BLaER1 (cell line): Measurements from ENCODE around the gene ZNF615.

Experiments used
- H3K27ac ChIP-seq: shearing (Covaris generic); formaldehyde crosslinking; 2 replicates; pipeline ENCODE4 v1.8.1; 2022
- H3K27me3 ChIP-seq: shearing (Covaris generic); formaldehyde crosslinking; 2 replicates; pipeline ENCODE4 v1.8.1; 2022
- H3K36me3 ChIP-seq: shearing (Covaris generic); formaldehyde crosslinking; 2 replicates; pipeline ENCODE4 v1.8.1; 2022
- H3K4me1 ChIP-seq: shearing (Covaris generic); formaldehyde crosslinking; 2 replicates; pipeline ENCODE4 v1.8.1; 2022
- H3K4me2 ChIP-seq: shearing (Covaris generic); formaldehyde crosslinking; 2 replicates; pipeline ENCODE4 v1.8.1; 2022
- H3K4me3 ChIP-seq: shearing (Covaris generic); formaldehyde crosslinking; 2 replicates; pipeline ENCODE4 v1.8.1; 2022
- H3K9ac ChIP-seq: shearing (Covaris generic); formaldehyde crosslinking; 2 replicates; pipeline ENCODE4 v1.8.1; 2022
- H3K9me3 ChIP-seq: shearing (Covaris generic); formaldehyde crosslinking; 2 replicates; pipeline ENCODE4 v1.8.1; 2022
- H4K20me1 ChIP-seq: shearing (Covaris generic); formaldehyde crosslinking; 2 replicates; pipeline ENCODE4 v1.8.1; 2022
- Cebpa-rat ChIP-seq: shearing (Covaris generic); IDR thresholded peaks from 2 replicates; pipeline ENCODE4 v1.8.1; 2022

ZNF615 gene

DNA sequence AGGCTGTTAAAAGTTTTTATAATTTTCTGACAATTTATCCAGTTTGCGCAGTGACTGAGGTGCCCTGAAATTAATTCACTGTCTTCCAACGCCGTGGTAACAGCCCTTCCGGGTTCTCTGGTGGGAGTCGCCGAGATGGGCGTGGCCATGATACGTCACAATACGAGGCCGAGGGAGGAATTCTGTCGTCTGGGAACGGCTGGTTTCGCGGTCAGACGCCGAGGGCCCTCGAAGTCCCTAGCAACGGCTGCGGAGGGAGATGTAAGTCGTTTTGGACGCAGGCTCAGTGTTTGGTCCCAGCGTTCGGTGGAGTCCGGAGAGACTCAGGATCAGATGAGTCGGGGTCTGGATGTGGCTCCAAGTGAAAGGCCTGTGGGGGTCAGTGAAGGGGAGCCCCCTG, 59.0 kb downstream of the ZNF615 start:
- peaks cover 59% of the 10 kb centered on the region for H3K36me3 ChIP-seq
- no peak overlapping the region for H3K4me3 ChIP-seq
- no peaks in the 10 kb centered on the region for H3K27me3 ChIP-seq
- H3K4me2 ChIP-seq = no peak overlapping the region
- no peaks in the 10 kb centered on the region for H3K4me1 ChIP-seq
- H4K20me1 ChIP-seq = no peaks in the 10 kb centered on the region
- H3K27ac ChIP-seq = no peak overlapping the region
- H3K9ac ChIP-seq = no peak overlapping the region
- H3K9me3 ChIP-seq = peaks cover 90% of the 10 kb centered on the region
- no peak for TF ChIP-seq Cebpa-rat

DNA sequence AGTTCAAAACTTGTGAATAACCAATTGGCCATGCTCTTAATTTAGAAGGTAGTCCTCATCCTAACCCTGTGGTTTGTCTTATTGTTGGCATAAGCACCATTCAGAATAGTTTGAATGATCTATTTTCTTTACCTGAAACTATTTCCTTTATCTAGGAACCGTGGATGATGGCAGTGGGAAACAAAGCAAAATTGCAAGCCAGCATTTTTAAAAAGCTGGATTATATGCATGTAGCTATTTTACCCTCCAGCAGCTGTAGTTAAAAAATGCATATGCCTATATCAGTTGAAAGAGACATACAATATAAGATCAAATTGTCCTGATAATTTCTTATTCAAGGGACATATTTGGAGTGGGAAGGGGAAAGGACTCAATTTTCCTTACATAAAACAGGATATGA, 61.4 kb downstream of the ZNF615 start:
- Histone ChIP-seq H3K4me1 (no peaks in the 10 kb centered on the region), H3K27ac (no peak overlapping the region), H3K4me3 (no peak overlapping the region), H3K36me3 (peaks cover 82% of the 10 kb centered on the region), H3K27me3 (no peaks in the 10 kb centered on the region), H3K4me2 (no peak overlapping the region), H3K9me3 (peaks cover 96% of the 10 kb centered on the region), H4K20me1 (no peaks in the 10 kb centered on the region), H3K9ac (no peak overlapping the region)
- no peak for TF ChIP-seq Cebpa-rat

DNA sequence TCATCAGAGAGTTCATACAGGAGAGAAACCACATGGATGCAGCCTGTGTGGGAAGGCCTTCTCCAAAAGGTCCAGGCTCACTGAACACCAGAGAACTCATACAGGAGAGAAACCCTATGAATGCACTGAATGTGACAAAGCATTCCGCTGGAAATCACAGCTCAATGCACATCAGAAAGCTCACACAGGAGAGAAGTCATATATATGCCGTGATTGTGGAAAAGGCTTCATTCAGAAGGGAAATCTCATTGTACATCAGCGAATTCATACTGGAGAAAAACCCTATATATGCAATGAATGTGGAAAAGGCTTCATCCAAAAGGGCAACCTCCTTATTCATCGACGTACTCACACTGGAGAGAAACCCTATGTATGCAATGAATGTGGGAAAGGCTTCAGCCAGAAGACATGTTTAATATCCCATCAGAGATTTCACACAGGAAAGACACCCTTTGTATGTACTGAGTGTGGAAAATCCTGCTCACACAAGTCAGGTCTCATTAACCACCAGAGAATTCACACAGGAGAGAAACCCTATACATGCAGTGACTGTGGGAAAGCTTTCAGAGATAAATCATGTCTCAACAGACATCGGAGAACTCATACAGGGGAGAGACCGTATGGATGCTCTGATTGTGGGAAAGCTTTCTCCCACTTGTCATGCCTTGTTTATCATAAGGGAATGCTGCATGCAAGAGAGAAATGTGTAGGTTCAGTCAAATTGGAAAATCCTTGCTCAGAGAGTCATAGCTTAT, 63.0 kb downstream of the ZNF615 start:
- no peak overlapping the region for H3K27ac ChIP-seq
- peaks cover 98% of the 10 kb centered on the region for H3K9me3 ChIP-seq
- no peak overlapping the region for H3K9ac ChIP-seq
- no peaks in the 10 kb centered on the region for H4K20me1 ChIP-seq
- no peaks in the 10 kb centered on the region for H3K27me3 ChIP-seq
- no peak for TF ChIP-seq Cebpa-rat
- peaks cover 95% of the 10 kb centered on the region for H3K36me3 ChIP-seq
- H3K4me2 ChIP-seq = no peak overlapping the region
- no peaks in the 10 kb centered on the region for H3K4me1 ChIP-seq
- H3K4me3 ChIP-seq = peak overlapping the region; percentile 41
